Activated CD8-positive, alpha-beta memory T cell treated with anti-CD3 and anti-CD28 coated beads for 36 hours (primary cell): ENCODE measurements around the gene PGAP1. TPM values are rescaled to one million over a fixed set of nuclear protein-coding genes. Genes with fewer than 3 reads are reported as not detected.

ENCODE experiments used
- CTCF ChIA-PET: fragments of 350-600 bp; sonication (Branson Sonifier 250); formaldehyde crosslinking; loops from one replicate; lab custom pipeline; 2021; ENCODE audit warnings: antibody characterized with exemption; lab: Charles Lee
- POLR2A ChIA-PET: fragments of 350-600 bp; sonication (Branson Sonifier 250); formaldehyde crosslinking; loops from one replicate; lab custom pipeline; 2021; ENCODE audit warnings: antibody characterized with exemption; lab: Charles Lee
- total RNA-seq, 2 experiments: library from RNA; stranded (reverse); gene quantifications; one replicate each; pipeline ENCODE4 v1.2.3, GENCODE V29; 2021

The PGAP1 gene, protein sequence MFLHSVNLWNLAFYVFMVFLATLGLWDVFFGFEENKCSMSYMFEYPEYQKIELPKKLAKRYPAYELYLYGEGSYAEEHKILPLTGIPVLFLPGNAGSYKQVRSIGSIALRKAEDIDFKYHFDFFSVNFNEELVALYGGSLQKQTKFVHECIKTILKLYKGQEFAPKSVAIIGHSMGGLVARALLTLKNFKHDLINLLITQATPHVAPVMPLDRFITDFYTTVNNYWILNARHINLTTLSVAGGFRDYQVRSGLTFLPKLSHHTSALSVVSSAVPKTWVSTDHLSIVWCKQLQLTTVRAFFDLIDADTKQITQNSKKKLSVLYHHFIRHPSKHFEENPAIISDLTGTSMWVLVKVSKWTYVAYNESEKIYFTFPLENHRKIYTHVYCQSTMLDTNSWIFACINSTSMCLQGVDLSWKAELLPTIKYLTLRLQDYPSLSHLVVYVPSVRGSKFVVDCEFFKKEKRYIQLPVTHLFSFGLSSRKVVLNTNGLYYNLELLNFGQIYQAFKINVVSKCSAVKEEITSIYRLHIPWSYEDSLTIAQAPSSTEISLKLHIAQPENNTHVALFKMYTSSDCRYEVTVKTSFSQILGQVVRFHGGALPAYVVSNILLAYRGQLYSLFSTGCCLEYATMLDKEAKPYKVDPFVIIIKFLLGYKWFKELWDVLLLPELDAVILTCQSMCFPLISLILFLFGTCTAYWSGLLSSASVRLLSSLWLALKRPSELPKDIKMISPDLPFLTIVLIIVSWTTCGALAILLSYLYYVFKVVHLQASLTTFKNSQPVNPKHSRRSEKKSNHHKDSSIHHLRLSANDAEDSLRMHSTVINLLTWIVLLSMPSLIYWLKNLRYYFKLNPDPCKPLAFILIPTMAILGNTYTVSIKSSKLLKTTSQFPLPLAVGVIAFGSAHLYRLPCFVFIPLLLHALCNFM
- 10 to 100 TPM in 1 of 2 experiments, 1 to 10 TPM in 1; 8.4 to 10.2 TPM for total RNA-seq

DNA sequence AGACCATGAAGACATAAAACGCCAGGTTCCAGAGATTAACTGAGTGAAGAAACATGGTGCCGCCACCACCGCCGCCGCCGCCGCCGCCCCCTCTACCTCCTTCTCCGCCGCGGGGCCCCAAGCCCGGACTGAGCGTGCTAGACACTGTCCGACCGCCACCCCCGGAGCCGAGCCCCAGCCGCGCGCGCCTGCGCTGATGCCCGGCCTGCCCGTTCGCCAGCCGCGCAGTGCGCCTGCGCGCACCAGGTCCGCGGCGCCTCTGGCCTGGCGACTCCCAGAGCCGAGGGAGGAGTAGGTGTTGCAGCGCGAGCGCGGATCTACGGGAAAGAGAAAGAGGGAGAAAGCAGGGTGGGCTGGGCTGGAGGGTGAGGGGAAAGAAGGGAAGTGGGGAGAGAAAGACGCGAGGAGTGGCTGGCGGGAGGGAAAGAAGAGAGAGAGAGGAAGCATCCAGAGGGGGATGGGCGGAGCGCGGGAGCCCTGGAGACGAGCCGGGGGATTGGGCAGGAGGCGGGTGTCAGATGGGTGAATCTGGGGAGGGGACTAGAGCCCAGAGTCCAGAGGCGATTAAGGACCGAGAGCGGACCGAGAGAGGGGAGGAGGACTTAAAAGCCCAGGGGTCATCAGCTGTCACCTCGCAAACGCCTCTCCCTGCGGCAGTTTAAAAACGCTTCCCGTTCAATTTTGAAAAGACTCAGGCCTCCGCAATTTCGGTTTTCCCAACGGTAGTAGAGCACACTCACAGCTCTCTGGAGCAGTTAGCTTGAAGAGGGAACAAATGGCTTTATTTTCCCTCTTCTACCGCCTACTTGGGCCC lies at the start of gene PGAP1:
TSS of gene PGAP1 (minus strand) at position 146 of the 814 bp plus-strand sequence. CDS start at position 55, 91 bp downstream.
- CTCF ChIA-PET, result no interaction called here

DNA sequence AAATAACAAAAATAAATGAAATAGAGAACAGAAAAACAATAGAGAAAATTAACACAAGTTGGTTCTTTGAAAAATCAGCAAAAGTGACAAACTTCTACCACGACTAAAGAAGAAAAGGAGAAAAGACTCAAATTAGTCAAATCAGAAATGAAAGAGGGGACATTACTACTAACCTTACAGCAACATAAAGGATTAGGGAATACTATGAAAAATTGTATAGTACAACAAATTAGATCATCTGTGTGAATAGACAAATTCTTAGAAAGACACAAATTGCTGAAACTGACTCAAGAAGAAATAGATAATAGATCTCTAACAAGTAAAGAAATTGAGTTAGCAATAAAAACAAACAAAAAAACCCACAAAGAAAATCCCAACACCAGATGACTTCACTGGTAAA lies 48.5 kb upstream of the PGAP1 start:
- ChIA-PET POLR2A (no interaction called here), CTCF (no interaction called here)

More for the DNA sequence above, at the start of gene PGAP1:
- POLR2A ChIA-PET, result interaction anchor here (1.2 kb wide), 1 partner anchor 35 kb away, joined by 6 read pairs; no protein-coding TSS in a partner anchor

DNA sequence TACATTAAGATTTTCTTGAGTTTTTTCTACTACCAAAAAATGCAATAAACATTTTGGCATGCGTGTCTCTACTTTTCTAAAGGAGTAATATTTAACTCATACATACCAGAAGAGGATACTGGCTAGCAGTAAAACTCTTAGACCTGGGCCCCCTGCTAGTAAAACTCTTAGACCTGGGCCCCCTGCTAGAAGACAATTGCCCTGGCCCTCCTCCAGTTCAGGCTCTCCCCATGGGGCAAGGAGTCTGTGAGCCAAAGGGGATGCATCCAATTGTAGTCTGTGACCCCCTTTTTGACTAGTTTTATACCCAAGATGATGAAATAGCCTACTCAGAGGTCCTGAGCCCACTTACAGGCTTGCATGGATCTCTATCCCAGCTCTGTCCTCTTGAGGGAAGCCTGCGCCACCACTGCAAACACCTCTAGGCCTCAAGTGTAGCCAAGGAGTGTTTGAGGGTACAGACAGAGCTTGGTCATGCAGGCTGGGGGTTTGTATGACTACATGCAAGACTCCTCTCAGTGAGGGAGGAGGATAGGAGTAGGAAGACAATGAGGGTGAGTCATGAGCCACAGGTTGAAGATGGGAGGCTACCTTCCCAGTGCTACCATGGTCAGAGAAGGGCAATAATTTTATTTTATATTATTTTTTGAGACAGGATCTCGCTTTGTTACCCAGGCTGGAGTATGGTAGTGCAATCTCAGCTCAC lies 45.2 kb upstream of the PGAP1 start:
- ChIA-PET POLR2A (no interaction called here), CTCF (interaction anchor here (1.3 kb wide), 1 partner anchor 41 kb away, joined by 3 read pairs; no protein-coding TSS in a partner anchor)

DNA sequence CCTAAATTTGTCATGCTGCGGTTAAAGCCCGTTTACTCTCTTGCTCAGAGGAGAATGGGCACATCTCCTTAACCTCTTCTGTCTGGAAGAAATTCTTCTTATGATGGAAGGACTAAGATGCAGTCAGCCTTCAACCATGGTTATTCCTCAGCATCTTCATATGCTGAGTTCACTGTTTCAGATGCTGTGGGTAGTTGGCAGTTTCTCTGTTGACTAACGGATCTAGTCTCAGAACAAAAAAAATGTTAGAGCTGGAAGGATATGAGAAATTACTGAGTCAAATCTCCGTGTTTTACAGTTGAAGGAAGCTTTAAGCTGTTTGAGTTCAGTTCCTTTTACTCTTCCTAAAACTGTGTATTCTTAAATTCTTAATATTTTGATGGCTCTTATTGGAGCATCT lies 43.6 kb upstream of the PGAP1 start:
- POLR2A ChIA-PET, result interaction anchor here (0.5 to 0.6 kb wide), 2 partner anchors 633 to 943 kb away, joined by 3 read pairs; no protein-coding TSS in a partner anchor
- CTCF ChIA-PET, result no interaction called here

DNA sequence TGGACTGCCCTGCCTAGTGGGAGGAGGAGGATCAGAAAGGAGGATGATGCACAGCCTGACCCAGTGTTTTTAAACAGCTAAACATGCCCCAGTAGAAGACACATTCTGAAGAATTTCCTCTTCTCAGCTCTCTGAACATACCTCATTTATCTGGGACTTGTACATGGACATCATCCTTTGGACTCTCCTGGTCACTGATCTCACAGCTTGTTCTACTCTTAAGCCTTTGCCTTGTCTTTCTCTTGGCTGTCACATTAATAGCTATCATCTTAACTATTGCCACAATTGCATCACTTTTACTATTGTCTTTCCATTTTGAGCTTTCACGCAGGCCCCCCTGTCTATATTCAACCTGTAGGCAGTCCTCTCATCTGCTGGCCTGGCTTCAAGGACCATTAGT lies 42.0 kb upstream of the PGAP1 start:
- ChIA-PET POLR2A (no interaction called here), CTCF (no interaction called here)

DNA sequence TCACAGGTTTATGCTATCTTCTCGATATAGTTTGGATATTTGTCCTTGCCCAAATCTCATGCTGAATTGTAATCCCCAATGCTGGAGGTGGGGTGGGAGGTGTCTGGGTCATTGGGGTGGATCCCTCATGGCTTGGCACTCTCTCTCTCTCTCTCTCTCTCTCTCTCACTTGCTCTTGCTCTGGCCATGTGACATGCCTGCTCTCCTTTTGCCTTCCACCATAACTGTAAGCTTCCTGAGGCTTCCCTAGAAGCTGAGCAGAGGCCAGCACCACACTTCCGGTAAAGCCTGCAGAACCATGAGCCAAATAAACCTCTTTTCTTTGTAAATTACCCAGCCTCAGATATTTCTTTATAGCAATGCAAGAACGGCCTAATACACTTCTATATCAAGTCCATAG lies 41.3 kb upstream of the PGAP1 start:
- CTCF ChIA-PET, result no interaction called here
- POLR2A ChIA-PET, result no interaction called here

DNA sequence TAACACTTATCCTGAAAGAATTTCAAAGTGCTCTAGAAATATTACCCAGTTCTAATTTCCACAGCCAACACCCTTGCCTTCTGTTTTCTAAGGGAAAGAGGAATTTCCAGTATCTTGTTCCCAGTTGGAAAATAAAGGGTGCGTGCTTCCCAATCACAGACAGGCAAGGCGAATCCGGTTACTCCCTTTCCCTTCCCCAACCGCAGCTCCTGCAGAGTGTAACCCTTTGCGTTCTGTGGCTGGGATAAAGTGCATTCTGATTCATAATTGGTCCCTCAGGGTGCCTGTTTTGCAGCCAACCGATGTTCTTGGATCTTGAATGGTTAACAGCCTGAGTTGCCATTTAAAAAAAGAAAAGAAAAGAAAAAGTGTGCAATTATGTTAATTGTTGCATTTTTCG lies 40.6 kb upstream of the PGAP1 start:
- POLR2A ChIA-PET, result no interaction called here
- CTCF ChIA-PET, result no interaction called here

DNA sequence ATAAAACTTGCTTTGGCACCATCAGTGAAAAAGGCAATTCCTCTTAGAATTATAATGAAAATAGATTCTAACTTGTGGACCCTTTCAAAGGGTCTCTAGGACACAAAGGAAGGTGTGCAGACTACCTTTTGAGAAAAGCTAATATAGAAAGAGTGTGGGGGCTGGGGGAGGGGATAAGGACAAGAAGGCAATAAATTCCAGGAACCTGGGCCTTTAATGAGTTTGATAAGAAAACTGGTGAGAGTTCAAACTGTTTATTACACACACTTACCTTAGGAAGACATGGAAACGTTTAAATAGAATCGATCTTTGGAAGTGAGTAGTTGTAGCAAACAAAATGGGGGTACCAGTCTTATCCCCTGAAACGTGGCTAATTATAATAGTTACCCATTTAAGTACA lies 39.6 kb upstream of the PGAP1 start:
- CTCF ChIA-PET, result no interaction called here
- POLR2A ChIA-PET, result no interaction called here

DNA sequence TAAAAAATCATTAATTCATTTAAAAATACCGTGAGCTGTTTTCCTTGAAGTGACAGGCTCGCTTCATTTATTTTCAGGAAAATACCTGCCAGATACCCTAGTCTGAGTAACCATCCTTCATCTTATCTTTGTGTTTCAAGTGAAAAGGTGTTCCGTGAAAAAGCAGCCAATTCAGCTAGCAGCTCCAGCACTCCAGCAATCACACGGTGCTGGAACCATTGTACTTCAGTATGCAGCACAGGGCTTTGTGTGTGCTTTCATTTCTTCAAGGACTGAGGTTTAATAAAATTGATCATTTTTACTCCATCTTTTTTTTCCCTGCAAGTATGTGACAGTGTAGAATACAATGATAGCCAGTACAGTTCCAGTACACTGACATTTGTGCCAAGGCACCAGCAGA lies 39.1 kb upstream of the PGAP1 start:
- CTCF ChIA-PET, result no interaction called here
- POLR2A ChIA-PET, result no interaction called here

DNA sequence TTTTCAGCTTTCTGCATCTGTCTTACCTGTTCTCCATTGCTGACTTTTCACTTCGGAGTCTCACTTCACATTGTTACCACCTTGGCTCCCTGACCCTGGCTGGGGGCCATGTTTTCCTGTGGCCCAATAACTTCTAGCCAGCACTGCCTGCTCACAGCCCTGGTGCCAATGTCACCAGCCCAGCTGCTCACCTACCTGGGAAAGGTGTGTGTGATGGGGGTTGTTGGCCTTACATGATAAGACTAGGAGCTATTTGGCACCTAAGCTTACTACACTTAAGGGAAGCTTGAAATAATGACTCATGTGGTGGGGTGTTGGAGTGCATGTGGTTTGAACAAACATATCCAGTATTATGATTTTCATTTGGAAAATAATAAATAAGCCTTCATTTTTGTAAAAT lies 37.5 kb upstream of the PGAP1 start:
- ChIA-PET POLR2A (no interaction called here), CTCF (no interaction called here)

DNA sequence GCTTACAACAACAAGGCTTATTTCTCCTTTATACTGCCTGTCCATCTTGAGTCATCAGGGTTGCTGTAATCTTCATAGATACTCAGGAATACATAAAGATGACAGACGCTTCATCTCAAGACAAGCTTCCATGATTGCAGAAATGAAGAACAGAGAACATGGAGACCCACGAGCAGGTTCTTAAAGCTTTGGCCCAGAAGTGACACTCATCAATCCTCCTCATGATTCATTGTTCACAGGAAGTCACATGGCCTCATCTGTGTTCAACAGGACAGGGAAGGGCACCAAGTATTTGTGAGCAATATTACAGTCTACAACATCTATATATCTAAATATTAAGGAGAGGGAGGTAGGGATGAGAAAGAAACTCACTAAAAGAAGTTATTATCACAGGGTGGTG lies 36.5 kb upstream of the PGAP1 start:
- POLR2A ChIA-PET, result interaction anchor here (1.4 kb wide), 1 partner anchor 35 kb away, joined by 6 read pairs; no protein-coding TSS in a partner anchor
- CTCF ChIA-PET, result interaction anchor here (0.6 to 1.5 kb wide), 2 partner anchors 9 to 95 kb away, joined by 3 to 4 read pairs; no protein-coding TSS in a partner anchor

DNA sequence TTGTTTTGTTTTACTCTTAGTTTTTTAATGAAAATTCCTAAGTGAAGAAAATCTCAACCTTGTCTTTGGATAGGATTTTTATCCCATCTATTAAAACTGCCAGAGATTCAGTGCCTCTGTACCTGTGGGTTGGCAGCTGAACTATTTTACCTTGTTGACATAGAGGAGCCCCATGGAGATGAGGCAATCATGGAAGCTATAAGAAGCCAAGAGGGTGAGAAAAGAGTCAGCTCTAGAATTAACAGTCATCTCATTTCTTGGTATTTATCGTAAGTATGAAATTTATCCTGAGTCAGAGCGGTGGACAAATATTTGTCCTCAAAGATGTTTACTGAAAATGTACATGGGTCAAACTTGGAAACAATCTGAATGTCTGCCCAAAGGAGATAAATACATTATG lies 35.8 kb upstream of the PGAP1 start:
- POLR2A ChIA-PET, result interaction anchor here (0.7 to 1.4 kb wide), 2 partner anchors 32 to 35 kb away, joined by 3 to 6 read pairs; no protein-coding TSS in a partner anchor
- CTCF ChIA-PET, result interaction anchor here (1.5 to 1.9 kb wide), 2 partner anchors 8 to 26 kb away, joined by 3 to 5 read pairs; no protein-coding TSS in a partner anchor

DNA sequence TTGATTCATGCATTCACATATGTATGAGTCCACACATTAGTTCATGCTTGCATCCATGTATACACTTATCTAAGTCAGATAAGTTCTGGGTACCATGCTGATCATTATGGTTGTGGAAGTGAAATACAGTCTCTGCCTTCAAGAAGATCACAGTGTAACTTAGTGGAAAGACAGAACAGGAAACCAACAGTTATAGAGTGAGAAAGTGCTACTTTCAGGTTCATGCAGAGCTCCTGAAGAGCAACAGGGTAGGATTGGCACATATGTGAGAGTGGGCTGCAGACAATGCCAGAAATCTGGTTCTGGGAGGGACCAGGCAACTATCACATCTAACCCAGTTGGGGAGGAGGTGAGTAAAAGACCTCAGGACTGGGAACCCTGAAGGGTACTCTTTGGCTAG lies 35.4 kb upstream of the PGAP1 start:
- CTCF ChIA-PET, result interaction anchor here (1.9 kb wide), 1 partner anchor 26 kb away, joined by 5 read pairs; no protein-coding TSS in a partner anchor
- POLR2A ChIA-PET, result interaction anchor here (0.7 to 1.4 kb wide), 2 partner anchors 32 to 34 kb away, joined by 3 to 6 read pairs; no protein-coding TSS in a partner anchor

DNA sequence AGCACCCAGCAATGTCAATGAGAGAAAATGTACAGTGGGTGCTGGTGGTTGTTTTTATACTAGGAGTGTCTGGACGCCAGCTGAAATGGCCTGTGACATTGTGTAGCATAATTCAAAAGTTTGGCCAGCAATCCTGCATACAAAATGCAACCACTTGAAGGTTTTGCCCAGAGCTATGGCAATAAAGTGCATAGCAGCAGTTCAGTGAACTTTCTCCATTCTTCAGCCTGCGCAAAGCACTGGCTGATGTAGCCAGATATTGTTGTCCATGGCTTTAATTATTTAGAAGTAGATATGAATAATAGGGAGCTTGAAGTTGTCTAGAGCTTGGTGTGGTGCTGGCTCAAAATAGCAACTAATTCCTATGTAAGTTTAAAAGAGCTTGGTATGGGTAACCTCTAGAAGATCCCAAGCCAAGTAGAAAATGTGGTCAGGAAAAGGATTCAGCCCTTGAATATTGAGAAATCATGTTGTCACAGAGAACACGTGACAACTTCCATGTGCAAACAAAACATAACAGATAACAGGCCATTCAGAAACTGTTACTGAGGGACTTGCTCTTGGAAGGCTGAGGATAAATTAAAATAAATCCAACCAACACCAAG lies 33.3 kb upstream of the PGAP1 start:
- CTCF ChIA-PET, result no interaction called here
- POLR2A ChIA-PET, result no interaction called here

DNA sequence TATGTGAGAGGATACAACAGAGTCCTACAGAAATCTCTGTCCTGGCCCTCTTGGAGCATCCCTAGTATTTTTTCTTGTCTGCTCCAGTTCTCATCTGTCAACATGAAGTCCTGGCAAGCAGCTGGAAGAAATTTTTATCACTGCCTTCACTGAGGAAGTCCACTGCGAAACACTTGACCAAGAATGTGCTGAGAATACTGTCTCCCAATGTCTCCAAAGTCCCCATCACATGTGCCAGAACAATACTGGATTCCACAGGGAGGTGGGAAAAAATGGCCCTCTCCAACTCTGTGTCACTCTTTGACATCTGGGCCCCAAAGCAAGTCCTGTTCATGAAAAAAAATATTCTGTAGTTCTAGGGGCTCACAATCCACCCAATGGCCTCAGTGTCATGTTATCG lies 32.8 kb upstream of the PGAP1 start:
- ChIA-PET CTCF (no interaction called here), POLR2A (no interaction called here)

DNA sequence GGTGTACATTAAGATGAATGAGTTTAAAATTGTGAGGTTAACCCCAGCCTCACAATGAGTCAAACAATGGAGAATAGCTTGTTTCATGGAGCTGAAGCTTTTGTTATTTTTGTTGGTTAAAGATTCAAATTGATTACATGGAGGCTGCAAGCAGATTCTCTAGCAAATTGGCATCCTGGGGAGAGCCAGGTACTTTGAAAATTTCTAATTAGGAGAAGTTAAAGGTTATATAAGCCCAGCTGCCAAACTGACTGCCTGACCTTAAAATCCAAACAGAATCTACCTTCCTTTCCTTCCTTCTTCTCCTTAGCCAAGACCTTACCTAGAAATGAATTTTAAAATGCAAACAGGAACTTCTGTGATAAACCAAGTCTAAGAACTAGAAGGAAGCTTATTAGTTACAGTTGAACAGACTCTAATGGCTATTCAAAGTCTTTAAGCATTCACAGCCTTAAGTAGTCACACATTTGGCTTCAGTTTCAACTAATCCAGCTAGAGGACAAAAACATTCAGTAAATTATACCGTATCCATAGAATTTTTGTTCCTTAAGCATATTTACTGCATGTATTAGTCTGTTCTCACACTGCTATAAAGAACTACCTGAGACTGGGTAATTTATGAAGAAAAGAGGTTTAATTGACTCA lies 31.5 kb upstream of the PGAP1 start:
- CTCF ChIA-PET, result no interaction called here
- POLR2A ChIA-PET, result no interaction called here

DNA sequence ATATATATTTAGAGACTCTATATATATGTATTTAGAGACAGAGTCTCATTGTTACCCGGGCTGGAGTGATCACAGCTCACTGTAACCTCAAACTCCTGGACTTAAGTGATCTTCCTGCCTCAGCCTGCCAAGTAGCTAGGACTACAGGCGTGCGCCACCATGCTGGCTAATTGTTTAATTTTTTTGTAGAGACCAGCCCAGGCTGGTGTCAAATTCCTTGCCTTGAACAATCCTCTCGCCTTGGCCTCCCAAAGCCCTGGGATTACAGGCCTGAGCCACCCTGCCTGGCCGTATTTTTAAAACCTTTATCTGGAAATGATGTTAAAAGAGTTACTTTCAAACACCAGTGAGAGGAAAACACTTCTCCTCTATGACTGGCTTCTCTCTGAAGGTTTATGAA lies 30.9 kb upstream of the PGAP1 start:
- CTCF ChIA-PET, result interaction anchor here (0.7 kb wide), 1 partner anchor 59 kb away, joined by 3 read pairs; no protein-coding TSS in a partner anchor
- POLR2A ChIA-PET, result no interaction called here
